Activated CD4-positive, alpha-beta T cell treated with anti-CD3 and anti-CD28 coated beads, Interleukin-2, Interleukin-4, amounts not matched to agents 100 ng/mL and 50 ng/mL, durations not matched to agents 16 hours and 8 hours (primary cell): ENCODE measurements around the gene AGPAT4.
A peak's percentile ranks its signal among the peaks of the same experiment; 100 is the strongest.

Experiments used
- DNase-seq: peaks from one replicate; pipeline ENCODE4 v3.0.0-alpha.2; 2020; ENCODE audit warnings: low spot score

AGPAT4 gene

DNA sequence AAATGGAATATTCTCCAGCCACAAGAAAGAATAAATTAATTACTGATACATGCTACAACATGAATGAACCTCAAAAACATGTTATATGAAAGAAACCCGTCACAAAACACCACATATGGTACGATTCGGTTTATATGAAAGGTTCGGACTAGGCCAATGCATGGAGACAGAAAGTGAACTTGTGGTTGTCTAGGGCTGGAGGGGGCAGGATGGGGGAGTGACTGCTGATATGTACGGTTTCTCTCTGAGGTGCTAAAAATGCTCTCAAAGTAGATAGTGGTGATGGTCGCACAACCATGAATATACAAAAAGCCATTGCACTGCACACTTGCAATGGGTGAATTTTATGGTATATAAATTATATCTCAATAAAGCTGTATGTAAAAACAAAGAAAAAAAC, 18.3 kb downstream of the AGPAT4 start:
- no peak for DNase-seq

- no peak for DNase-seq
Measured at GRCh38 chr6:161254464-161255253, 19.2 kb downstream of the AGPAT4 start.

DNA sequence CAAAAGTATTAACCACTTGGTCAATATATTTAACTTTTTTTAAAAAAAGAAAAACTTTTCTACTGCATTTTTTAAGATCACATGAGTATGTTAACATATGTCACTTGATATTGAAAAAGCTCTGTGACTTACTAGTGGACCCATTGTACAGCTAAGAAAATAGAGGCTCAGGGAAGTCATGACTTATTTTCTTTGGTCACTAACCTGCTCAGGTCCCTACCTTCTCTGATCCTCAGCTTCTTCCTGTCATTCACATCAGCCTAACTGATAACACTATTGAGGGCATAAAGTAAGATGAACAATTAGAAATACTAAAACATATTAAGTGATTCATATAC, 19.8 kb downstream of the AGPAT4 start:
- DNase-seq = no peak

DNA sequence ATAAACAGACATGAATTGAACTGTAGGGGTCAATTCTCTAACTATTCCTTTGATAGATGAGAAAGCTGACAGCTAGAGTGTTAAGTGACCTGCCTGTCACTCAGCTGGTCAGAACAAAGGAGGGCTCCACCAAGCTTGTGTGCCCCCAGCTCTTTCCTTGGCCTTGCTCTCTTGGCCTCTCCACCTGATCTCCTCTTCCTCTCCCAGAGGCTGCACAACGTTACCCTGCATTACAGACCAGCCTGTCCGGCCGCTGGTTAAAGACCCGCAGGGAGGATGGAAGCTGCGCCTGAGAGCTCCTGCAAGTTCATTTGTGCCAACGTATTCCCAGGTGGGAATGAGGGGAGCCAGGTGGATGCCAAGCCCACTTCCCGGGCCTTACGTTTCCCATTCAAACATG, 22.5 kb downstream of the AGPAT4 start:
- no peak for DNase-seq

GRCh38 chr6:161249327-161249726, 24.5 kb downstream of the AGPAT4 start:
- no peak for DNase-seq

GRCh38 chr6:161246725-161247124, 27.1 kb downstream of the AGPAT4 start:
- DNase-seq = no peak

- DNase-seq = no peak
Measured at GRCh38 chr6:161245363-161245762, 28.5 kb downstream of the AGPAT4 start.

- DNase-seq = no peak
Measured at GRCh38 chr6:161244725-161245124, 29.1 kb downstream of the AGPAT4 start.

DNA sequence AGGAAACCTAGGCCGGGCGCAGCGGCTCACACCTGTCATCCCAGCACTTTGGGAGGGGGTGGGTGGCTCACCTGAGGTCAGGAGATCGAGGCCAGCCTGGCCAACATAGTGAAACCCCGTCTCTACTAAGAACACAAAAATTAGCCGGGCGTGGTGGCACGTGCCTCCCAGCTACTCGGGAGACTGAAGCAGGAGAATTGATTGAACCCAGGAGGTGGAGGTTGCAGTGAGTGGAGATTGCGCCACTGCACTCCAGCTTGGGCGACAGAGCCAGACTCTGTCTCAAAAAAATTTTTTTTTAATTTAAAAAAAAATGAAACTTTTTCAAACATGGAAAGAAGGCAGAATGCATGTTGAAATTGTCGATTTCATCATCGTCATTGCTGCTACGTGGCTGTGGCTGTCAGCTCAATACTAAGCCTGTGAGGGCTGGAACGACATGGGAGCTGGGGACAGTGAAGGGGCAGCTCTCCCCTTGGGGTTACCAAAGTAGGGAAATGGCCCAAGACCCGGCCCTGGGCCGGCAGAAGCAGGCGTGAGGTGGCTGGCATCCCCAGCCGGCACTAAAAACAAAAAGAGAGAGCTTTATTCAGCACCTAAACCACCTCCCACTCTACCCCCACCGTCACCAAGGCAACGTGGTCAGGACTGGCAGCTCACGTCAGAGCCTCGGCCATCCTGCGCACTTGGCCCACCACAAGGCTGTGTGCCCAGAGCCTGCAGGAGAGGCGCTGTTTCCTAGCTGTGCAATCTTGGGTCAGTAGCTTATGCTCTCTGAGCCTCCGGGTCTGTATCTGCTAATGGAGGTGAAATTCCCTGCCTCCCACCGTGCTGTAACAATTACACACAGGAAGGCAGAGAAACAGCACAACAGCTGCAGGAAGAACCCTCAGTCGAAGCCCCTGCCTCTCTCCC, 30.8 kb downstream of the AGPAT4 start:
- DNase-seq = no peak

GRCh38 chr6:161242113-161242512, 31.7 kb downstream of the AGPAT4 start:
- no peak for DNase-seq

GRCh38 chr6:161239001-161239400, 34.9 kb downstream of the AGPAT4 start:
- no peak for DNase-seq

DNA sequence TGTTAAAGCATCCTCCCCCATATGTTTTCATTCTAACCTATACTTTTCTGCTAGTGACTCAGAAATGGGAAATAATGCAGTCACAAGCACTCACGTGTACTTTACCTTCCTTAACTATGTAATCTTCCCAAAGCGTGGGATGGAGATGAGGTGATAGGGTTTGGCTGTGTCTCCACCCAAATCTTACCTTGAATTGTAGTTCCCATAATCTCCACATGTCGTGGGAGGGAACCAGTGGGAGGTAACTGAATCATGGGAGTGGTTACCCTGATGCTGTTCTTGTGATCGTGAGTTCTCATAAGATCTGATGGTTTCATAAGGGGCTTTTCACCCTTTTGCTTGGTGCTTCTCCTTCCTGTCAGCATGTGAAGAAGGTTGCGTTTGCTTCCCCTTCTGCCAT, 35.4 kb downstream of the AGPAT4 start:
- no peak for DNase-seq

- no peak for DNase-seq
Measured at GRCh38 chr6:161238081-161238480, 35.8 kb downstream of the AGPAT4 start.

GRCh38 chr6:161237176-161237575, 36.7 kb downstream of the AGPAT4 start:
- no peak for DNase-seq

- DNase-seq = peak; percentile 10
Measured at GRCh38 chr6:161235776-161236633, 37.9 kb downstream of the AGPAT4 start.

GRCh38 chr6:161233986-161234661, 39.7 kb downstream of the AGPAT4 start:
- no peak for DNase-seq

- no peak for DNase-seq
Measured at GRCh38 chr6:161232467-161232866, 41.4 kb downstream of the AGPAT4 start.

- DNase-seq = no peak
Measured at GRCh38 chr6:161232010-161232409, 41.9 kb downstream of the AGPAT4 start.

- no peak for DNase-seq
Measured at GRCh38 chr6:161230339-161230738, 43.5 kb downstream of the AGPAT4 start.

DNA sequence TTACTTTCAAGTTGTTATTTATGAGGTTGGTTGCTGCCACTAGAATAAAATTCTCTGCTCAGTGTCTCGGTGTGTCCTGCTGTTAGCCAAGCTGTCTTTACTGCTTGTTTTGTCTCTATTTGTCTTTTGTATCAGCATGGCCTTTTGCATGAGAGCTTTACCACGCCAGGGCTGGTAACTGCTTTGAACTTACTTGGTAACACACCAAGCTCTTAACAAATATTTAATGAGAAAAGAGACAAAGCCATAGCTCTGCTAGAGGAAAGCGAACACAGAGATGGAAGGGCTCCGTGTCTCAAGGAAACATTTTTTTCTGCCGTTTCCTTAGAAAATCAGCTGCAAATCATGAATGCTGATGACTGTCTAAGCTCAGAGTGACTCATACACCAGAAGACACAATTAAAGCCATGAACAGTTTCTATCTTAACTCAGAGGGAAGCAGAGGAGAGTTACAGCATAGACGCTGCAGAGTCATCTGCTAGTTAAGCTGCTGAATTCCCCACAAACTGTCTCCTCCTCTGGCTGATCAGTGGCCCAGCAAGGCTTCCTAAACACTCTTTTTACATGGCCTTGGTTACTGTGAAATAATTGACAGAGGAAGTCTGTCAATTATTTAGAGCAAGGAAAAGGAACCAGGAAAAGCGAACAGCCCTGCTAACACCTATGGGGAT, 44.8 kb downstream of the AGPAT4 start:
- peak; percentile 53 for DNase-seq

DNA sequence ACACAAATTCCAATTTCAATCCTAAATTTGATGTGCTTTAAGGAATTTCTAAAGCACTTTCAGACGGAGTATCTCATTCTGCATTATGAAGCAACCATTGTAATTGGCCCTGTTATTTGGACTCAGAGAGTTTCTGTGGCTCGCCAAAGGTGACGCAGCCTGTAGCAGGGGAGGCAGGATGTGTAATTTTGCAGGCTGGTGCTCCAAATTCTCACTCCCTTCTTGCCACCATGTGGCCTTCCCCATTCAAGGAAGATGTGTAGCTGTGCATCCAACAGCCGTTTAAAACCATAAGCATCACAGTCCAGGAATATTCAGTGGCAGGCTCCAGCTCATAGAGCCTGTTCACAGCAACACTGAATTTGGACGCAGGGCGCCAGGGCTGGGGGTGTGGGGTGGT, 45.8 kb downstream of the AGPAT4 start:
- DNase-seq = no peak
